Kidney tubule cell (primary cell): ENCODE results near the gene CPNE2.

Experiments used
- DNase-seq: peaks from one replicate; pipeline ENCODE4 v3.0.0-alpha.2; 2018; ENCODE audit warnings: low spot score

The CPNE2 gene

GRCh38 chr16:57144027-57144426 lies 51.6 kb downstream of the CPNE2 start:
- DNase-seq = no peak

GRCh38 chr16:57145046-57146021 lies 53.0 kb downstream of the CPNE2 start:
- DNase-seq = no peak

GRCh38 chr16:57146040-57146647 lies 53.8 kb downstream of the CPNE2 start:
- no peak for DNase-seq

GRCh38 chr16:57146735-57147134 lies 54.4 kb downstream of the CPNE2 start:
- no peak for DNase-seq

- no peak for DNase-seq
These were observed 55.2 kb downstream of the CPNE2 start for GRCh38 chr16:57147381-57148221.

- no peak for DNase-seq
These were observed 56.1 kb downstream of the CPNE2 start for GRCh38 chr16:57148481-57148880.

- no peak for DNase-seq
These were observed 57.0 kb downstream of the CPNE2 start for GRCh38 chr16:57149391-57149790.

GRCh38 chr16:57150682-57151330 lies 58.4 kb downstream of the CPNE2 start:
- peak; percentile 41 for DNase-seq

GRCh38 chr16:57151369-57151768 lies 59.0 kb downstream of the CPNE2 start:
- DNase-seq = no peak

GRCh38 chr16:57152096-57153093 lies 60.0 kb downstream of the CPNE2 start:
- DNase-seq = no peak

GRCh38 chr16:57153841-57154240 lies 61.5 kb downstream of the CPNE2 start:
- DNase-seq = no peak

- no peak for DNase-seq
These were observed 63.4 kb downstream of the CPNE2 start for GRCh38 chr16:57155702-57156350.

GRCh38 chr16:57156351-57156703 lies 63.9 kb downstream of the CPNE2 start:
- DNase-seq = no peak

- DNase-seq = no peak
These were observed 65.2 kb downstream of the CPNE2 start for GRCh38 chr16:57157533-57157932.

- DNase-seq = no peak
These were observed 67.1 kb downstream of the CPNE2 start for GRCh38 chr16:57159447-57159846.

- no peak for DNase-seq
These were observed 71.5 kb downstream of the CPNE2 start for GRCh38 chr16:57163842-57164241.

GRCh38 chr16:57165483-57165882 lies 73.1 kb downstream of the CPNE2 start:
- no peak for DNase-seq

- DNase-seq = no peak
These were observed 73.6 kb downstream of the CPNE2 start for GRCh38 chr16:57165938-57166337.

GRCh38 chr16:57166451-57166850 lies 74.1 kb downstream of the CPNE2 start:
- no peak for DNase-seq

- peak; percentile 67 for DNase-seq
These were observed 74.6 kb downstream of the CPNE2 start for GRCh38 chr16:57166951-57167350.
